Gastroesophageal sphincter (tissue), 2 donors: Measurements from ENCODE around the gene ITGAE.

ENCODE experiments used
- EP300 ChIP-seq: sonication (generic); formaldehyde crosslinking; IDR thresholded peaks from one replicate; pipeline ENCODE4 v1.6.1; 2017; ENCODE audit warnings: antibody characterized with exemption, mild to moderate bottlenecking
- POLR2A ChIP-seq, 2 donors: fragments of 450-650 bp; IDR thresholded peaks; one replicate each; pipeline ENCODE4 v1.6.1; 2017; ENCODE audit warnings: antibody characterized with exemption in 2 of 2, mild to moderate bottlenecking in 2 of 2, moderate library complexity in 1 of 2

DNA sequence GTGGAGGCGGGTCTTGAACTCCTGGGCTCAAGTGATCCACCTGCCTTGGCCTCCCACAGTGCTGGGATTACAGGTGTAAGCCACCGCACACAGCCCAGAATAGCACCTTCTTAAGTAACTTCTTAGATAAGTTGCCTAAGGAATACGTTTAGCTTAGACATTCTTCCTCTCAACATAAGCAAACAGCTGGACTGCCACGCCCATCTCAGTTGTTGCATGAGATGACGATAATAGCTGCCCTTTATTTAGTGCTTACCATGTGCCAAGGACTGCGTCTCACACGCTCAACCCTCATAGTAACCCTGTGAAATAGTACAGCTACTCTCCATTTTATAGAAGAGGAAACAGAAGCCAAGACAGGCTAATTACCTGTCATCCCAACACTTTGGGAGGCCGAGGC, 65.5 kb downstream of the ITGAE start:
- no peak for TF ChIP-seq EP300
- TF ChIP-seq POLR2A (IDR thresholded peaks at IDR 0.05): no peak
